HT1080 (cell line): Measurements from ENCODE around the gene SEMA6A. TPM values are rescaled to one million over a fixed set of nuclear protein-coding genes. Genes with fewer than 3 reads are reported as not detected.
"Not testable (repeated sequence)": the region's sequence is repeated elsewhere in the genome, so short reads cannot be mapped to it uniquely, and the experiment has no call there.

ENCODE experiments used
- DNase-seq: peaks from one replicate; pipeline ENCODE4 v3.0.0-alpha.2; 2015; ENCODE audit warnings: low read depth
- total RNA-seq: library from RNA; depleted of rRNA; stranded (reverse); fragments of >200 nt; shearing (Covaris generic); gene quantifications from 2 replicates; pipeline ENCODE4 v1.2.3, GENCODE V29; 2014

Gene SEMA6A
- total RNA-seq, 1 experiment from 2014 or later: 0.11 TPM

- no peak for DNase-seq
Observed at GRCh38 chr5:116524051-116524904, 50.3 kb downstream of the SEMA6A start.

GRCh38 chr5:116523182-116523581 is 51.4 kb downstream of the SEMA6A start:
- not testable (repeated sequence) for DNase-seq

GRCh38 chr5:116522356-116523136 is 52.1 kb downstream of the SEMA6A start:
- no peak for DNase-seq

DNA sequence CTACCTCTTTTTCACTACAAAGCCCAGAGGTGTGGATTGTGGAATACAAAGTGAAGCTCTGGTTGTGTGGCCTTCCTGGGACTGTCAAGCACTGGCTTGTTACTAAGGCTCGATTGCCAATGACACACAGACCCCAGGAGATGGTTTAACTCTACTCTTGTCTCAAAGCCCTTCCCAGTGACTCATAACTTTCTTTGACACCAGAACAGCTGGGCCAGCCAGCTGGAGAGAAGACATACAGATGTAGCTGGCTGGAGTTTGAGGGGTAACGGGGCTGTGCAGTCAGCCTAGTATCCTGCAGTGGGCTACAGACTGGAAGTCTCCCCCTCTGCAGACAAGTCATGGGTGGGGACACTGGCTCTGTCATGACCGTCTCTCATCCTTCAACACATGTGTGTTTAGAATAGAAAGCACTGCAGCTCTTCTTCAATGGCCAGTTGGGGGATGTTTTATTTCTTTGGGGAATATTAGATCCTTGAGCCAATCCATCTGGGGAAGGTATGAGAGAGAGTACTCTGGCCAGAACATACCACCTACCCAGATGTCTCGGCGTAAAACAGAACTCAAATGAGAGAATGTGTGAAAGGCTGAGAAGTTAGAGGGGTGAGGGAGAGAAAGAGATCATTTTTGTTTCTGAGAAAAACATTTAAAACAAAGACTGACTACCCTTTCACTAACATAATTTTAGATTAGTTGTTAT is 53.3 kb downstream of the SEMA6A start:
- DNase-seq: peak; percentile 33

DNA sequence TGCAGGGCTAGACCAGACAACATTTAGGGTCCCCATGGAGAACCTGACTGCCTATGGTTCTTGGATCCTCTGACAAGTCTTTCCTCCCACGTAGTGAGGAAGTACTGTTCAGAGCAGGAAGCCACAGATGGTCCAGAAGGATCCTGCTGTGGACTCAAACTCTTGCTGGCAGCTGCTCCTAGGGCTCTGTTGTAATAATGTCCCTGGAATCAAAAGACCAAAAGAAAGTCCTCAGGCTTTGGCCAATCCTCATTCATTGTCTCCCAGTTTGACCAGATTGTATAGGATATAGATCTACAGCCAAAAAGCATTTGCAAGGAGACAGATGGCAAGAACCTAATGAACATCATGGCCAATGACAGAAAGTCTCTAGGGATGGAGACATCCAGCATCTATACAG is 53.9 kb downstream of the SEMA6A start:
- no peak for DNase-seq

- DNase-seq: no peak
Observed at GRCh38 chr5:116518423-116518822, 56.2 kb downstream of the SEMA6A start.

DNA sequence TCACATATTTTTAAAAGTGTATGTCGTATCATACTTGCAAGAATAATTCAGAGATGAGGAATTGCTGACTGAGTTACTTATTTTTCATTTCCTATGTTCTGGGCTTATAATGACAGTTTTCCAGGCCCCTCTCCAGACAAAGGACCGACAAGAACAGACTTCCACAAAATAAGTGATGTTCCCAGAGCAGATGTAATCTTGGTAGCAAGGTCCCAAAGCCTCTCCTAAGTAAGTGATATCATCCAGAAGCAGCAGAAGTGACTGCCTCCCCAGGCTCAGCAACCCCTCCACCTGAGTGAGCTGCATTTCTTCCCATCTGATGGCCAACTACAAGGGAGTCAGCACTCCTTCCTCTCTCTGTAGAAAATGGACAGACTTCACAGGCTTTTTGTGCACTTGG is 57.1 kb downstream of the SEMA6A start:
- no peak for DNase-seq

DNA sequence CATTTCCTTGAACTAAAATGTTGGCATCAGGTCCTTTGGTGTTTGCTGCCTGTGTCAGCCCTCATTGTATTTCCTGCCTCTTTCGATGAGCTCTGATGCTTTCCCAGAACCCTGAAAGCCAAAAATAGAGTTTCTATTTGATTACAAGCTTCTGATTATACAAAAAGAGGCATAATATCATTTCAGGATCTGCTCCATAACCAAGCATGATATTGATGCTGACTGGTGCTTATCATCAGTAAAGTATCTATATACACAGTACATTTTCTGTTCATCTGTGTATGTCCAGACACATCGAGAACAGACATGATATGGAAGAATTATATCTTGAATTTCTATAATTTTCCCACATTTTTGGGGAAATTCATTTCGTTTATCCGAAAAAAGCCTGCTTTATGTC is 58.6 kb downstream of the SEMA6A start:
- DNase-seq: no peak

DNA sequence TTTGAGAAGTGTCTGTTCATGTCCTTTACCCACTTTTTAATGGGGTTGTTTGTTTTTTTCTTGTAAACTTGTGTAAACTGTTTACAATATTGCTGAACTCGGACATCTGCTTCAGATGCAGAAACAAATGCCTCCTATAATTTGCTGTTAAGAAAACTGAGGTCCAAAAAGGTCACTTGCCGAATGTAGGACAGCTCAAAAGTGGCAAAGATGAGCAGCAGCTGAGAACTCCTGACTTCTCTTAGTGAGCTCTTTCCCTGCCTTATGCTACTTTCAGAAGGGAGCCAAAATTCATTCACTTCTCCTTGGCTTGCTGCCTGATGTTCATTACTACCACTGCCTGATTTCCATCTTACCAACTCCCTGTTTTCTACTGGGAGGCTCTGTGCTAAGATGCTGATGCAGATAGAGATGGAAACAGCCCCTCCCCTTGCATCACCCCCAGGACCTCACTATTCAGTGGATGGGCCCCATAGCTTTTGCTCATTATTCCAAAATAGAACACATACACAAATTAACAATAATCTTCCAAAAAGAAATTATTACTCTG is 60.1 kb downstream of the SEMA6A start:
- no peak for DNase-seq

GRCh38 chr5:116510517-116510916 is 64.1 kb downstream of the SEMA6A start:
- no peak for DNase-seq

DNA sequence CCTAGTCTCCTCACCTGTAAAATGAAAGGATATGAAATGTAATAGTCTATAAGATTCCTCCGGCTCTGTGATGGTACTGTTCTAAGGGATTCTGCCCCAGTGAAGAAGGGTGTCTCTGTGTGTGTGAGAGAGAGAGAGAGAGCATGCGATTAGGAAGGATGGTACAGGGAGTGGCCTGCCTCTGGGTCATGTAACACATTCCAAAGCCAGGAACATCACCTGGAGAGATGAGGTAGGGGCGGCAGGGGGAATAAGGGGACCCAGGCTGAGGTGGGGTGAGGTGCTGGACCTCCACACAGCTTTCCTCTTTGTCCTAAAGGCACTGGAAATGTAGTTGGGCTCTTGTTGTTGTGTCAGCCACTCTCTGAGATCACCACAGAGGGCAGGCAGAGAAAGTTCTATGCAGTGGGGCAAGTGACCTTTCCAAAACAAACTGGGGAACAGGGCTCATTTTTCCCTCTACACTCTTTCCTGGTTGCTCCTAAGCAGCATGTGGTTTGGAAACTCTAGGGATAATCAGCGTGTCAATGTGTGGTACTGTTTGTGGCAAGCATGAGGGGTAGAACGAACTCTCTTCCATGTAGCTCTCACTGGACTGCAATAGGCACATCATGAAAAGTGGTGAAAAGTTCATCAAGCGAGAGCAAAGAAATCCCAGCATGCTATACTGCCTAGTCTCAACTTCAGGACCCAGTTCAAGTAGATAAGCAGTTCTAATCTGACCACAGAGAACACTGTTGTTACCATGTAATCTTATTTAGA is 65.0 kb downstream of the SEMA6A start:
- no peak for DNase-seq

DNA sequence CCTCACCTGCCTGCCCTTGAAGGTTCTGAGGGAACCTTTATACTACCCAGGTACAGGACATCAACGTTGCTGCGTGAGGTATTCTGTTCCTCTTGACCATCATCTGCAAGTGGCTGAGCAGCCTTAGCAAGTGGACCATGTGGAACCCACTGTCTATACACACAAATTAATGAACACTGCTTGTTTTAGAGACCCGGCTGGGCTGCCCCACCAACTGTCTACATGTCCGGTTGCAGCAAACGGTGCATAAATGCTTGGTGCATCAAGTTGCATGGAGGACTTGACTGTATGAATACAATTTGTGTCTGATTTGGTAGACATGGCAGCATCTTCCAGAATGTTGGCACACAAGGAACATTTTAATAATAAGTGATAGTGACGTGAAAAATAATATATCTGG is 65.8 kb downstream of the SEMA6A start:
- no peak for DNase-seq

GRCh38 chr5:116507941-116508655 is 66.5 kb downstream of the SEMA6A start:
- DNase-seq: no peak

DNA sequence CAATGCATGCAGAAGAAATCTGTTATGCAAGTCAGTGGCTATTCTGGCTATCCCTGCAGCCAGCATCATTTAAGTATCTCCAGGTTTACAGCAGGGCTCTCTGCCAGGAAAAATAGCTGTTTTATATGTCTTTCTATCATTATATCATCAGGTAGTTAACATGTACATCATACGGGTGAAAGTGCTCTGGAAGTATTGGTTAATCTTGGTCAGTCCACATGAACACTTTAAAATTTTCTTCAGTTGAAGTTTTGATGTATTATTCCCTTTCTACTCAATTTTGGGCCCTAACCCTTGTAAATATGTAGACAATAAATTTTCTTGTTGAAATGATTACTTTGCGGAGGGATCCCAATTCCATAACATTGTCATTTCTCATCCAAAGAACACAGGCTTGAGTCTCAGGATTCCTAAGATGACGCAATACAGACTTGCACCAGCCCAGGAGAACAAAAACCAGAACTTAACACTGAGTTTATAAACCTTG is 67.5 kb downstream of the SEMA6A start:
- DNase-seq: no peak

- DNase-seq: no peak
Observed at GRCh38 chr5:116506488-116506887, 68.1 kb downstream of the SEMA6A start.

DNA sequence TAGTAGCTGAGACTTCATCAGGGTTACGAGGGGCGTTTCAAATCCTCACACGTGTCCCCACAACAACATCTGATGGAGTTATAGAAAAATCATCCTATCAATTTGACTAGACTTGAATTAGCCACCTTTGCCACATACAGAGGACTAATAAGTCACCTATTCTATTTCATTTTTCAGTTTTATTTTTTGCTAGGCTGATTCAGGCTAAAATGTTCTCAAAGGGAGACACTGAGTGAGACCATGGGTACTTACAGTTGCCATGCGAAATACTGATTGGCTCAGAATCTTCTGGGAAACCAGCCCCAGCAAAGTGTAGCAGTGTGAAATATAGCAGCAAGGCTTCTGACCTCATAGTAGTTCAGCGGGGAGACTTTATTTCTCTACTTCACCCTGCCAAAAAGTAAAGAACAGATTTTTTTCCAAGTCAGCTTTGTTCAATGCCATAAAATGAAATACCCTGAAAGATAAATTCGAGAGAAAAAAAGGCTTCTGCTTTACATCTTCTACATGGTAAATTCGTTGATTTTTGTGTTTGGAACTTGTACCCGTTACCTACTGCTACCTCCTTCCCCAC is 69.9 kb downstream of the SEMA6A start:
- DNase-seq: no peak

DNA sequence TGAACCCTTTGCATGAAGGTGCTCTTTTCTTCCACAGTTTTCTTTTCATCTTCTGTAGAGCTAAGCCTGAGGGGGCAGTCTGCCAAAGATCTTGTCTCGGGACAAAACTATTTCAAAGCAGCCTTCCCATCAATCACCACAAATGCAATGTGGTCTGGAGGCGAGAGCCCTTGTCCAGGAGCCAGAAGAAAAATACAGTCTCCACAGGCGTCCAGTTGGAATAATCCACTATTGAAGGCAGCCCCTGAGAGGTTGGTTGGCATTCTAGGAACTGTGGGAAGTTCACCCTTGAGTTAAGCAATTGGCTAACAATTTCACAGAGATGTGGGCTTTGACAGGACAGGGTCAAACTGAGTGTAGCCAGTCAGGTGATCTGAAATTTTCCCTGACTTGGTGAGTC is 72.0 kb downstream of the SEMA6A start:
- DNase-seq: peak; percentile 18

DNA sequence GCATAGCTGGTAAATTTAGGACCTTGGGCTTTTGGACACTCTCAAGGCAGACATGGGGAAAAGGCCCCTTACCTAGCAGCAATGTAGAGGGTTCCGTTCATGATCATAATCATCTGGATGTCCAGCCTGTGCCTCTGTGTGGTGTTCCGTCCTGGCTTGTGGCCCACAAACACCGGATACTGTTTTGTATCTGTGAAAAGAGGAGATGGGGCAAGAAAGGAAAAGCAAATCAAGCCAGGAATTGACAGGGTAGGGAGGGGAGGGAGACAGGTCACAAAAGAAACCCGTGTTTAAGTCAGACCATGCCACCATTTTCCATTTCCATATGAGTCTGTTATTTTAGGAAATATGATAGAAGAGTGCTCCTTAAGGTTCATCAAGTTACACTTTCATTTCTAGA is 72.5 kb downstream of the SEMA6A start:
- DNase-seq: no peak

DNA sequence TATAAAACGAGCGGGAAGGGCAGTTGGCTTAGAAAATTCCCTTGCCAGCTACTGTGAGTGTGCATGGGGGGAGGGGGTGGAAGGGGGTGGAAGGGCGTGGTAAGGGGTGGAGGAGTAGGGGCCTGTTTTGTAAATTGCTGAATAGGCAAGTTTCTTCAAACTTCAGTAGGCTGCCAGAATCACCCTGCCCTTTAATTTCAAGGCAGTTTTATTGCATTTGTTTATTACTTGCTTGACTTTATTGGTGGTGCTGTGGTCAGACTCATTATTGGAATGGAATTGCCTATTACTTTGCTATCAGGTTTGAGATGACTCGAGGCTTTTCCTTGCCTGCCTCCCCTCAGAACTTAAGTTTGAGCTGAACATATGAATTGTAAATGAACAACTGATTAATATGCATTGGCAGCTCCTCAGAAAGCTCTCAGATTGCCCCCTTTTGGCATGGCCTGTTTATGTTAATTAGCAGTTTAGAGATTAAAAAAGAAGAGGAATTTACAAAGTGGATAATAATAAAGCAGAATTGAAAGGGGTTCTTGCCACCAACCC is 76.0 kb downstream of the SEMA6A start:
- DNase-seq: no peak
